Gastrocnemius medialis (tissue), 4 donors: ENCODE measurements around the gene TLR5. TPM values are rescaled to one million over a fixed set of nuclear protein-coding genes. Genes with fewer than 3 reads are reported as not detected.
A peak's percentile ranks its signal among the peaks of the same experiment; 100 is the strongest.

Source experiments
- ATAC-seq, 2 donors: fragments of 150-250 bp; one replicate each; pipeline ENCODE4 v1.9.1; 2016
- DNase-seq, 2 donors: peaks; one replicate each; pipeline ENCODE4 v3.0.0-alpha.2; 2019
- H3K27ac ChIP-seq, 4 donors: fragments of 200-600 bp; sonication (generic); 1 replicate in 1 of 4; 2 replicates in 3 of 4; pipeline ENCODE4 v1.5.1; 2016 to 2018; ENCODE audit warnings: mild to moderate bottlenecking in 2 of 4, moderate library complexity in 1 of 4
- H3K27me3 ChIP-seq, 3 donors: fragments of 200-600 bp; sonication (generic) in 2 of 3; 1 replicate in 1 of 3; 2 replicates in 2 of 3; pipeline versions ENCODE4 v1.5.1 to v1.6.0; 2016 to 2019; ENCODE audit warnings: mild to moderate bottlenecking in 1 of 3, moderate library complexity in 1 of 3
- H3K36me3 ChIP-seq, 2 donors: fragments of 200-600 bp; sonication (generic) in 1 of 2; one replicate each; pipeline ENCODE4 v1.5.1; 2017 to 2018
- H3K4me1 ChIP-seq, 2 donors: fragments of 200-600 bp; sonication (generic) in 1 of 2; one replicate each; pipeline ENCODE4 v1.5.1; 2016 to 2017; ENCODE audit warnings: mild to moderate bottlenecking in 2 of 2
- H3K4me3 ChIP-seq, 4 donors: fragments of 200-600 bp; sonication (generic) in 3 of 4; 1 replicate in 1 of 4; 2 replicates in 3 of 4; pipeline ENCODE4 v1.5.1; 2016 to 2019; ENCODE audit warnings: mild to moderate bottlenecking in 2 of 4
- H3K9me3 ChIP-seq, 3 donors: fragments of 200-600 bp; sonication (generic) in 2 of 3; 1 replicate in 1 of 3; 2 replicates in 2 of 3; pipeline ENCODE4 v1.5.1; 2016 to 2019
- POLR2A ChIP-seq, 2 donors: fragments of 450-650 bp; IDR thresholded peaks; one replicate each; pipeline ENCODE4 v1.6.1; 2017; ENCODE audit warnings: antibody characterized with exemption in 2 of 2, mild to moderate bottlenecking in 2 of 2, moderate library complexity in 2 of 2
- in situ Hi-C, 4 donors: fragments of 200-750 bp; cut with MboI; loops; one replicate each; pipeline versions ENCODE4 v1.15.0 to v1.8.0; 2017; ENCODE audit warnings: low sequenced_read_pairs in 4 of 4
- intact Hi-C: fragments of 100-400 bp; cut with DNase I; formaldehyde crosslinking; loops from one replicate; pipeline ENCODE4 v1.15.1; 2023; ENCODE audit warnings: low total_unique reads
- total RNA-seq, 4 donors: library from RNA; depleted of rRNA; stranded (reverse); fragments of >200 nt; gene quantifications; one replicate each; pipeline versions ENCODE4 v1.1.0 to v1.2.3, GENCODE V29; 2016
- TF ChIP-seq, protein P1 (sequence below), 5 experiments: fragments of 450-650 bp in 3 of 5; fragments of 200-600 bp in 2 of 5; sonication (generic) in 2 of 5; IDR thresholded peaks in 4 of 5; conservative IDR thresholded peaks in 1 of 5; 1 replicate in 4 of 5; 2 replicates in 1 of 5; pipeline ENCODE4 v1.5.1; 2016 to 2019; ENCODE audit warnings: antibody characterized with exemption in 5 of 5, mild to moderate bottlenecking in 3 of 5, moderate library complexity in 3 of 5

The TLR5 gene
- total RNA-seq, 4 donors from 2014 or later, result 0.49 to 2.1 (median 1.3) TPM

DNA sequence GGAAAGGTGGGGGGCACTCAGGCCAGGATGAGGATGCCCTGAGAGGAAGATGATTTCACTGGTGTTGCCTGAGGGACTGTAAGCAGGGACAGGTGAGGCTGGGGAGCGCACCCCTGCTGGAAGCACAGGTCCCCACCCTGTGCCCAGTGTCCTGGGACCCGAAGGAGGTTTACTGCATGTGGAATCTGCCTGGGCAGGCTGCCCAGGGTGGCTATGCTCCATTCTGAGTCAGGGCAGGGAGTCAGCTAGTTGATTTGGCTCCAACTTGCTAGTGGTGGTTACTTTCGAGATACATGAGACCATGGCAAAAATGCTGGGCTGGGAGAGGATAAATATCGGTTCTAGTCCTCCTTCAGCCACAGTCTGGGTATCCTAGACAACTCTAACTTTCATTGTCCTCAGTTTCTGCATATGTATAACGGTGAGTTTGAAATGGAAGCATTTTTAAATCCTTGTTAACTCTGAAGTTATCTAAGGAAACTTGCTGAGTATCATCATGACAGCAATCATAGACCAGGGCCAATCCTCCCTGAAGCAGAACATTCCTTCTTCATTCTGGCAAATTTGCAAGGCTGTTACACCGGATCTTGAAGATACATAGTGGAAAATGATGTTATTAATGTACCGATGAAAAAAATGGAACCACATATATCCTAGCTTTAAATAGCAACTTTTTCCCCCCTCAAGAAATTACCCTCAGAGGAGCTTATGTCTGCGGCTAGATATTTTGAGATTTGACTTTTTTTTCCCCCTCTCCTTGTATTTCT is 7.7 kb downstream of the TLR5 start:
- no peaks in the 10 kb centered on the region for H3K36me3 ChIP-seq
- H3K27ac ChIP-seq, result peak overlapping the region in 1 of 4 donors; percentile 17
- peaks cover 38 to 42% of the 10 kb centered on the region in 2 donors for H3K4me1 ChIP-seq
- TF ChIP-seq, protein P1, sequence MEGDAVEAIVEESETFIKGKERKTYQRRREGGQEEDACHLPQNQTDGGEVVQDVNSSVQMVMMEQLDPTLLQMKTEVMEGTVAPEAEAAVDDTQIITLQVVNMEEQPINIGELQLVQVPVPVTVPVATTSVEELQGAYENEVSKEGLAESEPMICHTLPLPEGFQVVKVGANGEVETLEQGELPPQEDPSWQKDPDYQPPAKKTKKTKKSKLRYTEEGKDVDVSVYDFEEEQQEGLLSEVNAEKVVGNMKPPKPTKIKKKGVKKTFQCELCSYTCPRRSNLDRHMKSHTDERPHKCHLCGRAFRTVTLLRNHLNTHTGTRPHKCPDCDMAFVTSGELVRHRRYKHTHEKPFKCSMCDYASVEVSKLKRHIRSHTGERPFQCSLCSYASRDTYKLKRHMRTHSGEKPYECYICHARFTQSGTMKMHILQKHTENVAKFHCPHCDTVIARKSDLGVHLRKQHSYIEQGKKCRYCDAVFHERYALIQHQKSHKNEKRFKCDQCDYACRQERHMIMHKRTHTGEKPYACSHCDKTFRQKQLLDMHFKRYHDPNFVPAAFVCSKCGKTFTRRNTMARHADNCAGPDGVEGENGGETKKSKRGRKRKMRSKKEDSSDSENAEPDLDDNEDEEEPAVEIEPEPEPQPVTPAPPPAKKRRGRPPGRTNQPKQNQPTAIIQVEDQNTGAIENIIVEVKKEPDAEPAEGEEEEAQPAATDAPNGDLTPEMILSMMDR (IDR thresholded peaks at IDR 0.05 in 4 of 5, conservative IDR thresholded peaks at IDR 0.05 in 1 of 5), result no peak
- no peak for TF ChIP-seq POLR2A (IDR thresholded peaks at IDR 0.05)
- DNase-seq (peak; percentile 46 to 70), ATAC-seq (peak; percentile 57 to 64)
- H3K4me3 ChIP-seq, result no peak overlapping the region
- H3K9me3 ChIP-seq, result no peaks in the 10 kb centered on the region
- no peaks in the 10 kb centered on the region for H3K27me3 ChIP-seq
- intact Hi-C loops (loop anchor here (5.0 kb wide), 1 partner anchor 712 kb away; the partner anchor contains the start of gene TP53BP2), in situ Hi-C loops (loop anchor here in 2 of 4 donors (10.0 kb wide), 1 partner anchor 549 kb away; no protein-coding TSS in a partner anchor)

DNA sequence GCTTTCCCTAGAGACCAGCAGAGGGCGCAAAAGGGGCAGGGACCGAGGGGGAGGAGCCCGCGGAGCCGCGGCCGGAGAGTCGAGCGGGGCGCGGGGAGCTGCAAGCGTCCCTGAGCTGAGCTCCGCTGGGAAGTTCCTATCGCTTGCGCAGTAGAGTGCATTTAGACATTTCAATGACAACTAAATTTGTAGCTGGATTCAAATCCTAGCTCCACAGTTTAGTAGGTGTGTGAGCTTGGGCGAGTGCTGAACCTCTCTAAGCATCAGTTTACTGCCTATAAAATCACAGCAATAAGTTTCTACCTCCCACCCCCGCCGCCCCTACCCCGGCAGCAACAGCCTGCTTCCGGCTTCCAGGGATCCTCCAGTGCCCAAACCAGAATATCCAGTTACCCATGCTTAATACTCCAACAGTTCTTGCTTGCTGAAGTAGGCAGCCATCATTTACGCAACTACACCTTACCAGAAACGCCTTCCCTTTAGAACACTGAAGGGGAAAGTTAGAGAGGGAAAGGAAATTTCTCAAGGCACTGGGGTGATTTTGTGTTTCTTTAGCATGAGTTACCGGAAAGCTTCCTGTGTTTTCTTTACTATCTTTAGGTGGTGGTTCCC is 9.1 kb downstream of the TLR5 start:
- no peaks in the 10 kb centered on the region for H3K9me3 ChIP-seq
- peak overlapping the region; percentile 42 to 58 (median 47) for H3K4me3 ChIP-seq
- H3K27ac ChIP-seq, result peak overlapping the region; percentile 60 to 75 (median 64)
- intact Hi-C loops (loop anchor here (1.0 to 5.0 kb wide), 3 partner anchors 231 to 550 kb away; partner anchors contain the start of genes DISP1 and SUSD4), in situ Hi-C loops (loop anchor here in 2 of 4 donors (10.0 kb wide), 1 partner anchor 551 kb away; no protein-coding TSS in a partner anchor)
- H3K4me1 ChIP-seq, result peaks cover 42 to 44% of the 10 kb centered on the region in 2 donors
- DNase-seq (peak; percentile 63 to 74), ATAC-seq (peak; percentile 70 to 75)
- TF ChIP-seq, protein P1 (IDR thresholded peaks at IDR 0.05 in 4 of 5, conservative IDR thresholded peaks at IDR 0.05 in 1 of 5), result peak in 4 of 5 experiments; percentile 87 to 97 (median 92)
- TF ChIP-seq POLR2A (IDR thresholded peaks at IDR 0.05), result no peak
- no peaks in the 10 kb centered on the region for H3K36me3 ChIP-seq
- H3K27me3 ChIP-seq, result no peaks in the 10 kb centered on the region

- no peak for ATAC-seq
- H3K4me1 ChIP-seq, result peaks cover 42 to 44% of the 10 kb centered on the region in 2 donors
- TF ChIP-seq POLR2A (IDR thresholded peaks at IDR 0.05), result no peak
- TF ChIP-seq, protein P1 (IDR thresholded peaks at IDR 0.05 in 4 of 5, conservative IDR thresholded peaks at IDR 0.05 in 1 of 5), result peak in 1 of 5 experiments; percentile 82
Measured at GRCh38 chr1:223133306-223133823, 9.7 kb downstream of the TLR5 start.

GRCh38 chr1:223129229-223129901 is 13.7 kb downstream of the TLR5 start:
- ATAC-seq (peak in 1 of 2 donors; percentile 47), DNase-seq (peak; percentile 27 to 48)
- H3K9me3 ChIP-seq, result no peaks in the 10 kb centered on the region
- peak overlapping the region in 2 of 4 donors; percentile 26 to 50 for H3K4me3 ChIP-seq
- no peak for TF ChIP-seq POLR2A (IDR thresholded peaks at IDR 0.05)
- TF ChIP-seq, protein P1 (IDR thresholded peaks at IDR 0.05 in 4 of 5, conservative IDR thresholded peaks at IDR 0.05 in 1 of 5), result peak; percentile 47 to 89 (median 70)
- peaks cover 8 to 15% of the 10 kb centered on the region in 2 donors for H3K4me1 ChIP-seq
- H3K36me3 ChIP-seq, result no peaks in the 10 kb centered on the region
- intact Hi-C loops, result loop anchor here (5.0 kb wide), 1 partner anchor 47 kb away; no protein-coding TSS in a partner anchor
- no peaks in the 10 kb centered on the region for H3K27me3 ChIP-seq
- no peak overlapping the region for H3K27ac ChIP-seq
- in situ Hi-C loops, result no loop called here

More at GRCh38 chr1:223133306-223133823, 9.7 kb downstream of the TLR5 start:
- in situ Hi-C loops (loop anchor here in 2 of 4 donors (10.0 kb wide), 1 partner anchor 551 kb away; no protein-coding TSS in a partner anchor), intact Hi-C loops (loop anchor here (1.0 to 5.0 kb wide), 3 partner anchors 231 to 551 kb away; partner anchors contain the start of genes DISP1 and SUSD4)
- Histone ChIP-seq H3K27me3 (no peaks in the 10 kb centered on the region), H3K4me3 (peak overlapping the region in 3 of 4 donors; percentile 42 to 58 (median 51)), H3K36me3 (no peaks in the 10 kb centered on the region), H3K27ac (peak overlapping the region in 3 of 4 donors; percentile 60 to 75 (median 60)), H3K9me3 (no peaks in the 10 kb centered on the region)
- no peak for DNase-seq
